C4-2B (cell line): ENCODE measurements around the gene DAP.

Source experiments
- ZFX ChIP-seq: fragments of 450-650 bp; IDR thresholded peaks from 2 replicates; pipeline ENCODE4 v1.6.1; 2017
- TF ChIP-seq, protein P1 (sequence below): fragments of 450-650 bp; conservative IDR thresholded peaks from 2 replicates; pipeline ENCODE4 v1.5.1; 2017; ENCODE audit warnings: mild to moderate bottlenecking

DNA sequence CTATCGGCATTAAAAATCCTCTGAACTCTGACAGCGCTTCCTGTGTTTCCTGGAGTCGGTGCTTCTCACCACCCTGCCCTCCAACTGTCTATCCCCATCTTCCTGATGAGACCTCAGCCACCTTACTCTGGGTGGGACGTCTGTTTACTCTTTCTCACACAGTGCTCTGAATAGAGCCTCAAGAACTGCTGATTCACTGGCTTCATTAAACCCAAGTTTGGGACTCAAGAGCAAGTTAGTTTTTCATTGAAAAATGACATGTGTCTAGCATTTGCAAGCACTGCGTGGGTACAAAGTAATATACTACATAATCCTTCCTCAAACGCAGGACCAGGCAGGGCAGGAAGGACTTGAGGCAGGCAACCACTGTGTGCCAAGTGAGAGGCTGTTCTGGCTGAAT is 49.5 kb downstream of the DAP start:
- TF ChIP-seq, protein P1, sequence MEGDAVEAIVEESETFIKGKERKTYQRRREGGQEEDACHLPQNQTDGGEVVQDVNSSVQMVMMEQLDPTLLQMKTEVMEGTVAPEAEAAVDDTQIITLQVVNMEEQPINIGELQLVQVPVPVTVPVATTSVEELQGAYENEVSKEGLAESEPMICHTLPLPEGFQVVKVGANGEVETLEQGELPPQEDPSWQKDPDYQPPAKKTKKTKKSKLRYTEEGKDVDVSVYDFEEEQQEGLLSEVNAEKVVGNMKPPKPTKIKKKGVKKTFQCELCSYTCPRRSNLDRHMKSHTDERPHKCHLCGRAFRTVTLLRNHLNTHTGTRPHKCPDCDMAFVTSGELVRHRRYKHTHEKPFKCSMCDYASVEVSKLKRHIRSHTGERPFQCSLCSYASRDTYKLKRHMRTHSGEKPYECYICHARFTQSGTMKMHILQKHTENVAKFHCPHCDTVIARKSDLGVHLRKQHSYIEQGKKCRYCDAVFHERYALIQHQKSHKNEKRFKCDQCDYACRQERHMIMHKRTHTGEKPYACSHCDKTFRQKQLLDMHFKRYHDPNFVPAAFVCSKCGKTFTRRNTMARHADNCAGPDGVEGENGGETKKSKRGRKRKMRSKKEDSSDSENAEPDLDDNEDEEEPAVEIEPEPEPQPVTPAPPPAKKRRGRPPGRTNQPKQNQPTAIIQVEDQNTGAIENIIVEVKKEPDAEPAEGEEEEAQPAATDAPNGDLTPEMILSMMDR = no peak
- TF ChIP-seq ZFX = no peak
